OCI-LY1 (cell line): ENCODE data around the gene SPINT1.

ENCODE experiments used
- H2AFZ ChIP-seq: fragments of 200-600 bp; sonication (generic), shearing (Covaris generic); 2 replicates; pipeline ENCODE4 v1.6.0; 2014; ENCODE audit warnings: antibody characterized with exemption, mild to moderate bottlenecking, low read length
- H3F3A ChIP-seq: fragments of 200-600 bp; sonication (generic), shearing (Covaris generic); 2 replicates; pipeline ENCODE4 v1.6.0; 2014; ENCODE audit warnings: mild to moderate bottlenecking, antibody characterized with exemption, low read length, moderate library complexity; ENCODE audit not compliant: insufficient read depth
- H3K27ac ChIP-seq: fragments of 200-600 bp; sonication (generic); 2 replicates; pipeline ENCODE4 v1.5.1; 2014; ENCODE audit warnings: low read length, mixed run types, mild to moderate bottlenecking, low read depth; ENCODE audit not compliant: poor library complexity, severe bottlenecking
- H3K27me3 ChIP-seq: fragments of 200-600 bp; sonication (generic); 2 replicates; pipeline ENCODE4 v1.6.0; 2014; ENCODE audit warnings: antibody characterized with exemption, mild to moderate bottlenecking, low read length, moderate library complexity; ENCODE audit not compliant: insufficient read depth
- H3K36me3 ChIP-seq: fragments of 200-600 bp; sonication (generic); 2 replicates; pipeline ENCODE4 v1.6.1; 2014; ENCODE audit warnings: mild to moderate bottlenecking, antibody characterized with exemption, low read length, moderate library complexity, mixed read lengths; ENCODE audit not compliant: insufficient read depth
- H3K4me1 ChIP-seq: fragments of 200-600 bp; sonication (generic); 2 replicates; pipeline ENCODE4 v1.5.1; 2014; ENCODE audit warnings: mild to moderate bottlenecking, low read length, moderate library complexity; ENCODE audit not compliant: insufficient read depth, severe bottlenecking
- H3K4me2 ChIP-seq: fragments of 200-600 bp; sonication (generic), shearing (Covaris generic); 2 replicates; pipeline ENCODE4 v1.6.1; 2014; ENCODE audit warnings: low read length
- H3K4me3 ChIP-seq: fragments of 200-600 bp; sonication (generic); 2 replicates; pipeline ENCODE4 v1.5.1; 2014; ENCODE audit warnings: low read length, low read depth, mild to moderate bottlenecking, mixed read lengths; ENCODE audit not compliant: poor library complexity, severe bottlenecking
- H3K79me2 ChIP-seq: fragments of 200-600 bp; shearing (Covaris generic); 2 replicates; pipeline ENCODE4 v1.6.1; 2016; ENCODE audit warnings: mixed run types, low read length, mixed read lengths; ENCODE audit not compliant: insufficient read depth
- H3K9ac ChIP-seq: fragments of 200-600 bp; sonication (generic), shearing (Covaris generic); 2 replicates; pipeline ENCODE4 v1.6.1; 2014; ENCODE audit warnings: mild to moderate bottlenecking, low read length, mixed read lengths
- H3K9me2 ChIP-seq: fragments of 200-600 bp; sonication (generic), shearing (Covaris generic); 2 replicates; pipeline ENCODE4 v1.6.1; 2014; ENCODE audit warnings: low read depth, mild to moderate bottlenecking, low read length, mixed read lengths
- H3K9me3 ChIP-seq: fragments of 200-600 bp; shearing (Covaris generic); 2 replicates; pipeline ENCODE4 v1.6.1; 2014; ENCODE audit warnings: low read length, mixed read lengths
- H4K20me1 ChIP-seq: fragments of 200-600 bp; sonication (generic), shearing (Covaris generic); 2 replicates; pipeline ENCODE4 v1.6.0; 2016; ENCODE audit warnings: mild to moderate bottlenecking, low read length; ENCODE audit not compliant: insufficient read depth
- CTCF ChIP-seq: fragments of 200-600 bp; sonication (generic), shearing (Covaris generic); IDR thresholded peaks from 2 replicates; pipeline ENCODE4 v1.5.1; 2017; ENCODE audit warnings: mild to moderate bottlenecking, antibody characterized with exemption, low read length, moderate library complexity, mixed read lengths
- EZH2 ChIP-seq: fragments of 200-600 bp; sonication (generic), shearing (Covaris generic); IDR thresholded peaks from 2 replicates; pipeline ENCODE4 v1.8.0; 2017; ENCODE audit warnings: borderline replicate concordance, mixed run types, mild to moderate bottlenecking, antibody characterized with exemption, low read length, moderate library complexity, mixed read lengths

SPINT1 gene

DNA sequence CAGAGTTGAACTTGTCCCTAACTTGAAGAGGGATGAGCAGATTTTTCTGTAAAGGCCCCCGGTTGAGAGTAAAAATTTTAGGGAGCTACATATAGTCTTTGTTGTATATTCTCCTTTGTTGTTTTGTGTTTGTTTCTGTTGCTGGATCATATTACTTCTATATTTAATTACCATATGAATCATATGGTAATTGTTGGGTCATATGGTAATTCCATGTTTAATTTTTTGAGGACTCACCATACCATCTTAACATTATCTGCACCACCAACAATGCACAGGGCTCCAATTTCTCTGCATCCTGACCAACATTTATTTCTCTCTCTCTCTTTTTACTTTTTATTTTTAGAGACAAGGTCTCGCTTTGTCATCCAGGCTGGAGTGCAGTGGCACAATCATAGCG is 44.3 kb upstream of the SPINT1 start:
- H3K9ac ChIP-seq, result no peak overlapping the region
- H3K4me2 ChIP-seq, result no peak overlapping the region
- no peaks in the 10 kb centered on the region for H3K4me1 ChIP-seq
- H3K9me2 ChIP-seq, result no peaks in the 10 kb centered on the region
- H4K20me1 ChIP-seq, result no peaks in the 10 kb centered on the region
- H3K36me3 ChIP-seq, result peaks cover 3% of the 10 kb centered on the region; the same call in 1 of the 2 replicates
- H3K4me3 ChIP-seq, result no peak overlapping the region
- no peaks in the 10 kb centered on the region for H3K9me3 ChIP-seq
- no peaks in the 10 kb centered on the region for H3K79me2 ChIP-seq
- no peak for TF ChIP-seq CTCF
- TF ChIP-seq EZH2, result no peak
- H3K27me3 ChIP-seq, result no peaks in the 10 kb centered on the region
- H2AFZ ChIP-seq, result no peak overlapping the region
- no peaks in the 10 kb centered on the region for H3F3A ChIP-seq
- H3K27ac ChIP-seq, result no peak overlapping the region

DNA sequence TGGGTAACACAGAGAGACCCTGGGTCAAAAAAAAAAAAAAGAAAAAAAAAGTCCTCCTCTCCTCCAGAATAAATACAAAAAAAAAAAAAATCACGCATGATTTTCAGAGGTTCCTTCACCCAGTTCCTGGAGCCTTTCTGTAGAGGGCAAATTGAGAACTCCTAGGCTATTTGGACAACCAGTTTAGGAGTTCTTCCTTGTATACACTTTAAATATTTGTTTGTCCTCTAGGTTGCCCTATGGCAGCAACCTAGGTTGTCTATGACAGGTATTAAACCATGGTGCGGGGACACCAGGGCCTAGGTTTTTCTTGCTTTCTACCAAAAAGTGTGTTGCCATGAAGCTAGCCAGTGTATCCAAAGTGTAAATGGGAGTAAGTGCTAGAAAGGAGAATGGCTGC is 40.8 kb upstream of the SPINT1 start:
- Histone ChIP-seq H3F3A (no peaks in the 10 kb centered on the region), H3K36me3 (peaks cover 1% of the 10 kb centered on the region; the same call in 1 of the 2 replicates), H2AFZ (no peak overlapping the region), H3K27me3 (no peaks in the 10 kb centered on the region), H3K9me3 (no peaks in the 10 kb centered on the region), H4K20me1 (no peaks in the 10 kb centered on the region), H3K9me2 (no peaks in the 10 kb centered on the region), H3K4me1 (peaks cover 13% of the 10 kb centered on the region), H3K9ac (no peak overlapping the region), H3K4me2 (no peak overlapping the region), H3K4me3 (no peak overlapping the region), H3K27ac (no peak overlapping the region), H3K79me2 (0 out of 2 replicates have a peak, but pooled peaks cover 3% of the 10 kb centered on the region)
- TF ChIP-seq CTCF, result no peak
- TF ChIP-seq EZH2, result no peak

DNA sequence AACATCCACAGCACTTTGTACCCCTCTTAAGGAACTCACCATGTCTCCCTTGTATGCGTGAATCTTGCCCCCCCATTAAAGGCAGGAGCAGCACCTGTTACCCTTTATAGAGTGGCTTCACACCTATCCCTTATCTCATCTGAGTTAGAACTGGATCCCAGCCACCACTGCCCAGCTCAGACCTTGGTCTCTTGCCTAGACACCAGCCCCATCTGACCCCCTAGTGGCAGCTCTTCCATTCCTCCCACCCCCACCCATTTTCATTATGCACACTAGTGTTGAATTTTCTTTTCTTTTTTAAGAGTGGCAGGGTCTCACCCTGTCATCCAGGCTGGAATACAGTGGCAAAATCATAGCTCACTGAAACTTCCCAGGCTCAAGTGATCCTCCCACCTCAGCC is 40.2 kb upstream of the SPINT1 start:
- no peaks in the 10 kb centered on the region for H3K9me3 ChIP-seq
- H3K4me1 ChIP-seq, result peaks cover 16% of the 10 kb centered on the region
- no peaks in the 10 kb centered on the region for H3K9me2 ChIP-seq
- H3K27ac ChIP-seq, result no peak overlapping the region
- 0 out of 2 replicates have a peak, but pooled peaks cover 3% of the 10 kb centered on the region for H3K79me2 ChIP-seq
- no peak overlapping the region for H3K4me2 ChIP-seq
- H3K9ac ChIP-seq, result no peak overlapping the region
- H3K36me3 ChIP-seq, result no peaks in the 10 kb centered on the region
- H2AFZ ChIP-seq, result no peak overlapping the region
- H3K27me3 ChIP-seq, result no peaks in the 10 kb centered on the region
- TF ChIP-seq CTCF (peak; percentile 30; the same call in 1 of the 2 replicates), EZH2 (no peak)
- no peaks in the 10 kb centered on the region for H4K20me1 ChIP-seq
- H3F3A ChIP-seq, result no peaks in the 10 kb centered on the region
- no peak overlapping the region for H3K4me3 ChIP-seq
